HepG2 (cell line): ENCODE measurements around the gene PSMB11. TPM values are rescaled to one million over a fixed set of nuclear protein-coding genes. Genes with fewer than 3 reads are reported as not detected.

Source experiments
- ELF1 ChIP-seq: sonication (generic); formaldehyde crosslinking; IDR thresholded peaks from 2 replicates; pipeline ENCODE4 v1.4.0; 2020; ENCODE audit warnings: missing genetic modification reagents
- HNF1B ChIP-seq: sonication (generic); formaldehyde crosslinking; IDR thresholded peaks from 2 replicates; pipeline ENCODE4 v1.5.1; 2020; ENCODE audit warnings: mild to moderate bottlenecking, moderate library complexity, missing genetic modification reagents
- NFE2 ChIP-seq: sonication (generic); formaldehyde crosslinking; IDR thresholded peaks from 2 replicates; pipeline ENCODE4 v1.4.0; 2020; ENCODE audit warnings: missing genetic modification reagents
- RNF2 ChIP-seq: fragments of 450-650 bp; conservative IDR thresholded peaks from 2 replicates; pipeline ENCODE4 v1.6.1; 2016; ENCODE audit warnings: low read depth
- STAT6 ChIP-seq: sonication (generic); formaldehyde crosslinking; IDR thresholded peaks from 2 replicates; pipeline ENCODE4 v1.4.0; 2020; ENCODE audit warnings: missing genetic modification reagents, mild to moderate bottlenecking, borderline replicate concordance
- ZFAT ChIP-seq: sonication (generic); formaldehyde crosslinking; conservative IDR thresholded peaks from 2 replicates; pipeline ENCODE4 v1.8.1; 2023; ENCODE audit warnings: missing genetic modification reagents, inconsistent platforms
- ZNF546 ChIP-seq: sonication (generic); formaldehyde crosslinking; conservative IDR thresholded peaks from 2 replicates; pipeline ENCODE4 v1.8.1; 2023; ENCODE audit warnings: mild to moderate bottlenecking, missing genetic modification reagents
- ZNF550 ChIP-seq: sonication (generic); formaldehyde crosslinking; IDR thresholded peaks from 2 replicates; pipeline ENCODE4 v1.4.0; 2020; ENCODE audit warnings: mild to moderate bottlenecking, missing genetic modification reagents, borderline replicate concordance
- ZNF605 ChIP-seq: sonication (generic); formaldehyde crosslinking; IDR thresholded peaks from 2 replicates; pipeline ENCODE4 v1.8.0; 2022; ENCODE audit warnings: mild to moderate bottlenecking, missing genetic modification reagents
- polyA plus RNA-seq, 8 experiments: library from polyadenylated mRNA; depleted of rRNA in 3 of 8; stranded (reverse) in 7 of 8; unstranded in 1 of 8; fragments of >200 nt; fragmentation: Illumina TruSeq in 4 of 8; extraction: Trizol in 4 of 8; gene quantifications; 2 replicates each; pipeline versions ENCODE4 v1.2.1 to v1.2.3, GENCODE V29; 2011 to 2016; ENCODE audit warnings: low read depth in 4 of 8, missing spikeins in 1 of 8, mixed read lengths in 1 of 8; ENCODE audit not compliant: insufficient read depth in 1 of 8
- total RNA-seq, 5 experiments: library from RNA; depleted of rRNA; stranded (reverse); fragments of >200 nt; fragmentation: Illumina TruSeq; extraction: Trizol; gene quantifications; 2 replicates each; pipeline ENCODE4 v1.2.3, GENCODE V29; 2016; ENCODE audit warnings: low read depth in 1 of 5

The PSMB11 gene
- total and polyA plus RNA-seq, 2 of the 13 experiments (the other 11 are each of a cell fraction or from before 2014, with no cell fraction given), result not detected

- no peak for TF ChIP-seq STAT6 (CRISPR knock-in tag)
- peak; percentile 91; the same call in 1 of the 2 replicates for TF ChIP-seq ZNF550 (CRISPR knock-in tag)
- TF ChIP-seq ZFAT, result no peak
- 0 out of 2 replicates have a peak, but pooled peaks have one; percentile 28 for TF ChIP-seq ELF1
- TF ChIP-seq ZNF546 (CRISPR knock-in tag), result no peak
- no peak for TF ChIP-seq NFE2 (CRISPR knock-in tag)
- TF ChIP-seq RNF2, result no peak
- TF ChIP-seq HNF1B (CRISPR knock-in tag), result 0 out of 2 replicates have a peak, but pooled peaks have one; percentile 72
- peak; percentile 76; the same call in 1 of the 2 replicates for TF ChIP-seq ZNF605 (CRISPR knock-in tag)
These were observed 47.2 kb upstream of the PSMB11 start (continued) for GRCh38 chr14:22994762-22995275.
